ENCODE measurements around the gene TLR9. TPM values are rescaled to one million over a fixed set of nuclear protein-coding genes. Genes with fewer than 3 reads are reported as not detected.
A peak's percentile ranks its signal among the peaks of the same experiment; 100 is the strongest.

Gene TLR9
- total RNA-seq, 3 donors from 2014 or later: 0.29 TPM; not detected in 2

- Histone ChIP-seq H3K4me3 (peak overlapping the region in 1 of 3 donors; percentile 25), H3K27ac (peak overlapping the region in 1 of 2 donors; percentile 32), H3K9me3 (no peaks in the 10 kb centered on the region), H3K36me3 (no peaks in the 10 kb centered on the region), H3K4me1 (peaks cover 8 to 21% of the 10 kb centered on the region in 2 donors), H3K27me3 (no peaks in the 10 kb centered on the region)
- DNase-seq (ENCODE audit: low spot score in 2 of 2): no peak
- intact Hi-C loops (cut with DNase I; ENCODE audit: low total_unique reads): loop anchor here (1.0 to 5.0 kb wide), 2 partner anchors 46 to 260 kb away; no protein-coding TSS in a partner anchor
- TF ChIP-seq POLR2A (IDR thresholded peaks at IDR 0.05) (no peak), POLR2AphosphoS5 (IDR thresholded peaks at IDR 0.05) (no peak), CTCF (IDR thresholded peaks at IDR 0.05) (no peak)
Measured at GRCh38 chr3:52222319-52223221, 2.9 kb downstream of the TLR9 start.

GRCh38 chr3:52221563-52222318 lies 3.7 kb downstream of the TLR9 start:
- Histone ChIP-seq H3K4me3 (peak overlapping the region in 1 of 3 donors; percentile 25), H3K27ac (peak overlapping the region; percentile 38 to 57), H3K27me3 (no peaks in the 10 kb centered on the region), H3K9me3 (no peaks in the 10 kb centered on the region), H3K36me3 (no peaks in the 10 kb centered on the region), H3K4me1 (peaks cover 8 to 23% of the 10 kb centered on the region in 2 donors)
- intact Hi-C loops (cut with DNase I; ENCODE audit: low total_unique reads): loop anchor here (1.0 to 5.0 kb wide), 2 partner anchors 47 to 259 kb away; no protein-coding TSS in a partner anchor
- peak in 1 of 2 donors; percentile 51 for DNase-seq (ENCODE audit: low spot score in 2 of 2)
- TF ChIP-seq CTCF (IDR thresholded peaks at IDR 0.05) (no peak), POLR2AphosphoS5 (IDR thresholded peaks at IDR 0.05) (no peak), POLR2A (IDR thresholded peaks at IDR 0.05) (no peak)

GRCh38 chr3:52221141-52221562 lies 4.3 kb downstream of the TLR9 start:
- Histone ChIP-seq H3K36me3 (no peaks in the 10 kb centered on the region), H3K9me3 (no peaks in the 10 kb centered on the region), H3K4me3 (no peak overlapping the region), H3K27me3 (no peaks in the 10 kb centered on the region), H3K27ac (peak overlapping the region; percentile 38 to 57), H3K4me1 (peaks cover 8 to 26% of the 10 kb centered on the region in 2 donors)
- TF ChIP-seq POLR2AphosphoS5 (IDR thresholded peaks at IDR 0.05): no peak
- no peak for TF ChIP-seq CTCF (IDR thresholded peaks at IDR 0.05)
- TF ChIP-seq POLR2A (IDR thresholded peaks at IDR 0.05): no peak
- intact Hi-C loops (cut with DNase I; ENCODE audit: low total_unique reads): loop anchor here (5.0 kb wide), 1 partner anchor 259 kb away; no protein-coding TSS in a partner anchor
- no peak for DNase-seq (ENCODE audit: low spot score in 2 of 2)

GRCh38 chr3:52220380-52221026 lies 4.9 kb downstream of the TLR9 start:
- Histone ChIP-seq H3K27ac (peak overlapping the region; percentile 52 to 57), H3K36me3 (no peaks in the 10 kb centered on the region), H3K27me3 (no peaks in the 10 kb centered on the region), H3K4me3 (no peak overlapping the region), H3K4me1 (peaks cover 8 to 26% of the 10 kb centered on the region in 2 donors), H3K9me3 (no peaks in the 10 kb centered on the region)
- TF ChIP-seq CTCF (IDR thresholded peaks at IDR 0.05) (peak; percentile 80 to 87 (median 81)), POLR2A (IDR thresholded peaks at IDR 0.05) (no peak), POLR2AphosphoS5 (IDR thresholded peaks at IDR 0.05) (peak; percentile 22 to 45 (median 32))
- DNase-seq (ENCODE audit: low spot score in 2 of 2): peak; percentile 75 to 91
- intact Hi-C loops (cut with DNase I; ENCODE audit: low total_unique reads): loop anchor here (5.0 kb wide), 1 partner anchor 258 kb away; no protein-coding TSS in a partner anchor
